GM21381 (cell line): ENCODE measurements around the gene USP21.

Source experiments
- ATAC-seq: cut with Tn5 transposase; IDR thresholded peaks from one replicate; pipeline ENCODE4 v1.9.1; 2021; ENCODE audit warnings: mild to moderate bottlenecking, moderate library complexity; ENCODE audit not compliant: unreplicated experiment

Gene USP21

GRCh38 chr1:161166669-161167548 is 7.6 kb downstream of the USP21 start:
- no peak for ATAC-seq

GRCh38 chr1:161168906-161169305 is 9.6 kb downstream of the USP21 start:
- no peak for ATAC-seq

GRCh38 chr1:161171191-161171590 is 11.9 kb downstream of the USP21 start:
- ATAC-seq: no peak

- no peak for ATAC-seq
Observed at GRCh38 chr1:161171696-161172095, 12.4 kb downstream of the USP21 start.

GRCh38 chr1:161172349-161172748 is 13.0 kb downstream of the USP21 start:
- ATAC-seq: no peak

- no peak for ATAC-seq
Observed at GRCh38 chr1:161172776-161173376, 13.6 kb downstream of the USP21 start.

GRCh38 chr1:161173711-161174110 is 14.4 kb downstream of the USP21 start:
- ATAC-seq: no peak

GRCh38 chr1:161174911-161175310 is 15.6 kb downstream of the USP21 start:
- no peak for ATAC-seq

GRCh38 chr1:161175771-161176453 is 16.6 kb downstream of the USP21 start:
- no peak for ATAC-seq

GRCh38 chr1:161176468-161177111 is 17.3 kb downstream of the USP21 start:
- ATAC-seq: no peak

GRCh38 chr1:161177112-161177935 is 18.0 kb downstream of the USP21 start, which contains the start of gene B4GALT3:
Gene B4GALT3 (minus strand): TSS chr1:161177507. CDS start chr1:161176060, 1,447 bp downstream.
- ATAC-seq: peak; percentile 79

GRCh38 chr1:161177936-161178244 is 18.6 kb downstream of the USP21 start:
- ATAC-seq: no peak

GRCh38 chr1:161179698-161180097 is 20.4 kb downstream of the USP21 start:
- ATAC-seq: no peak

- ATAC-seq: no peak
Observed at GRCh38 chr1:161180639-161181038, 21.3 kb downstream of the USP21 start.

GRCh38 chr1:161182214-161182613 is 22.9 kb downstream of the USP21 start:
- ATAC-seq: no peak

GRCh38 chr1:161185282-161185682 is 26.0 kb downstream of the USP21 start:
- peak; percentile 63 for ATAC-seq

GRCh38 chr1:161185732-161186311 is 26.5 kb downstream of the USP21 start:
- ATAC-seq: peak; percentile 12

- ATAC-seq: no peak
Observed at GRCh38 chr1:161187311-161187710, 28.0 kb downstream of the USP21 start.

- no peak for ATAC-seq
Observed at GRCh38 chr1:161188381-161188780, 29.1 kb downstream of the USP21 start.

- no peak for ATAC-seq
Observed at GRCh38 chr1:161189036-161189435, 29.7 kb downstream of the USP21 start.
